SIG-M5 treated with dmso at 0.1 percent for 504 hours (cell line): ENCODE results near the gene RPN1.
"Not testable (repeated sequence)": the region's sequence is repeated elsewhere in the genome, so short reads cannot be mapped to it uniquely, and the experiment has no call there.

Experiments used
- DNase-seq: peaks from one replicate; lab custom pipeline; 2025; ENCODE audit not compliant: unreplicated experiment; lab: John Stamatoyannopoulos, UW

The RPN1 gene

DNA sequence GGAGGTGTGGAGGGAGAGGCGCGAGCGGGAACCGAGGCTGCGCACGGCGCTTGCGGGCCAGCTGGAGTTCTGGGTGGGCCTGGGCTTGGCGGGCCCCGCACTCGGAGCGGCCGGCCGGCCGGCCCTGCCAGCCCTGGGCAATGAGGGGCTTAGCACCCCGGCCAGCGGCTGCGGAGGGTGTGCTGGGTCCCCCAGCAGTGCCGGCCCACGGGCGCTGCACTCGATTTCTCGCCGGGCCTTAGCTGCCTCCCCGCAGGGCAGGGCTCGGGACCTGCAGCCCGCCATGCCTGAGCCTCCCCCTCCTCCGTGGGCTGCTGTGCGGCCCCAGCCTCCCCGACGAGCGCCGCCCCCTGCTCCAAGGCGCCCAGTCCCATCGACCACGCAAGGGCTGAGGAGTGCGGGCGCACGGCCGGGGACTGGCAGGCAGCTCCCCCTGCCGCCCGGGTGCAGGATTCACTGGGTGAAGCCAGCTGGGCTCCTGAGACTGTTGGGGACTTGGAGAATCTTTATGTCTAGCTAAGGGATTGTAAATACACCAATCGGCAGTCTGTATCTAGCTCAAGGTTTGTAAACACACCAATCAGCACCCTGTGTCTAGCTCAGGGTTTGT is 2.9 kb upstream of the RPN1 start:
- DNase-seq, result not testable (repeated sequence)

DNA sequence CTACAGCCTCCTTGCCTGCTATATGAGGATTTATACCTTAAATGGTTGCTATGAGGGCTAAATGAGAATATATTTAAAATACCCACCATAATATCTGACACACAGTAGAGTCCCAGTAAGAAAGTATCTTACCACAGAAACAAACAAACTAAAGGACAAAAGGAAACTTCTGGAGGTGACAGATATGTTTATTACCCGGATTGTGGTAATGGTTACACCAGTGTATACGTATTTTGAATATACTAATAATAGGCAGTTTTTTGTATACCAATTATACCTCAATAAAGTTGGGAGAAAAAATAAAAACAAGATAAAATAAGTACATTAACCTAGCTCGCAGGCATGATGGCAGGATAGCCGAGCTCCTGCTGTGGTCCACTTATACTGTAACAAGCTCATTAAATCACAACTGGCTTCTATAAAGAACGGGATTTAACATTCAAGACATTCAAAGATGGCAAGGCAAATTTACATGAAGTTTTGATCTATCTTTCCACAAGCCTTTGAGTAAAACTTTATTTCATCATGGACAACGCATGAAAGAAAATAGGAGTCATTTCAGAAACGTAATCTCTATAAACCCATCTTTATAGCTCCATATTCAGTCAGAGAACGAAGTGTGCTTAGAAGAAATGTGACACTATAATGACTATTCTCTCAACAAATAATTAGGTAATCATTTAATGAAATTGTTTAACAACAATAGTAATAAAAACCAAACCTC is 1.5 kb downstream of the RPN1 start:
- no peak for DNase-seq

DNA sequence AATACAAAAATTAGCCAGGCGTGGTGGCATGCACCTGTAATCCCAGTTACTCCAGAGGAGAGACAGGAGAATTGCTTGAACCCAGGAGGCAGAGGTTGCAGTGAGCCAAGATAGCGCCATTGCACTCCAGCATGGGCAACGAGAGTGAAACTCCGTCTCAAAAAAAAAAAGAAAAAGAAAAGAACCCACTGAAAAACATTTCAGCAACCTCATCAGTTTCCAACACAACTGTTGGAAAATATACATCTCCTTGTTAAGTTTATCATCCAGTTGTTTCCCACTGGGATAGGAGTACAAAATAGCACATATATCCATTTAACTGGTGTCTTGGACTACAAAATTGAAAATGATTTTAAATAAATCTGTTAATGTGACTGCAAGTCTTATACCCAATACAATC is 2.2 kb downstream of the RPN1 start:
- DNase-seq, result no peak

DNA sequence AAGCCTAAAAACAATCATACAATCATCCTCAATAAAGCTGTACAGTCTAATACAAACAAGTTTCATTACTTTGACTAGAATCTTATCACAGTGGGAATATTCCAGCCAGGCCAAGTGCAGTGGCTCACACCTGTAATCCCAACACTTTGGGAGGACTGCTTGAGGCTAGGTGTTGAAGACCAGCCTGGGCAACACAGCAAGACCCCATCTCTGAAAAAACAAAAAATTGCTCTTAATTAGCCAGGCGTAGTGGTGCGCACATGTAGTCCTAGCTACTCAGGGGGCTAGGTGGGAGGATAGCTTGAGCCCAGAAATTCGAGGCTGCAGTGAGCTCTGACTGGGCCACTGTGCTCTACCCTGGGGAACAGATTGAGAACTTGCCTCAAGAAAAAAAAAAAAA is 3.3 kb downstream of the RPN1 start:
- DNase-seq, result no peak

DNA sequence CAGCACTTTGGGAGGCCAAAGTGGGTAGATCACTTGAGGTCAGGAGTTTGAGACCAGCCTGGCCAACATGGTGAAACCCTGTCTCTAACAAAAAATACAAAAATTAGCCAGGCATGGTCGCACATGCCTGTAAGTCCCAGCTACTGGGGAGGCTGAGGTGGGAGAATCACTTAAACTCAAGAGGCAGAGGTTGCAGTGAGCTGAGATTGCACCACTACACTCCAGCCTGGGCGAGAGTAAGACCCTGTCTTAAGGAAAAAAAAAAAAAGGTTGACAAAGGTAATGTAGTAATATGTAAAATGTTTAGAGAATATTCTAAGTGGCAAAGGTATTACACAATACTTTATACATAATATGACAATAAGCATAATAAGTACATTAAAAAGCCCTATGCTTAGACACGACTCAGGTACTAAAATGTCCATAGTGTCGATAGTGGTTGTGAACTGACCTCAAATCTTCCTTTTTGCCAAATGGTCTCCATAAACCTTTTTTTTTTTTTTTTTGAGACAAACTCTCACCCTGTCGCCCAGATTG is 16.5 kb downstream of the RPN1 start:
- DNase-seq, result no peak

DNA sequence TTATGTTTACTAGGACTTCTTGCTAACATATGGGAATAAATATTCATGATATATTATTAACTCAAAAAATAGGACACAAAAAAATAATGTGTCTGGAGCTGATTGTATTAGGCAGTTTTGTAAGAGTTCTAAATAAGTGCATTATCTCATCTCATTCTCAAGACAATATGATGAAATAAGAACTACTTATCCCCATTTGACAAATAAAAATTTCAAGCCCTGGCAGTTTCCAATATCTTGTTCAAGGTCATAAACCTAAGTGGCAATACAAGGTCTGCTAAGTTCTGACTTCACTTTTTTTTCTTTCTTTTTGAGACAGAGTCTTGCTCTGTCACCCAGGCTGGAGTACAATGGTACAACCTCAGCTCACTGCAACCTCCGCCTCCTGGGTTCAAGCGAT is 18.3 kb downstream of the RPN1 start:
- DNase-seq, result no peak

DNA sequence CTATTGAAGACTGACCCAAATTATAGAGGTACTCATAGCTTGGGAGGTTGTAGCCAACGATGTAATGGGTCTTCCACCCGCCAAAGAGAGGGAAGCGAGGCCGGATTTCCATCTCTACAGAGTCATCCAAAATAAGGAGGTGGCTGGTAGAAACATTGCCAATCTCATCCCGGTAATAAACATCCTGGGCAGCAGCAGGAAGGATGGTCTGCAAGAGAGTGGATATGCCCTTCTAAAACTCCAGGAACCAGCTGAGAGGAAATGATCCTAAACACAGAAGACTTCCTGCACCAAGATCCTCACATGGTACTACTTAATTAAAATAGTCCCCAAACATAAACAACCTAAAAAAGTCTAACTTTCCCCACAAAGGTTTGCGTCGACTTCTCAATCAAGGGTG is 20.7 kb downstream of the RPN1 start:
- DNase-seq, result no peak

DNA sequence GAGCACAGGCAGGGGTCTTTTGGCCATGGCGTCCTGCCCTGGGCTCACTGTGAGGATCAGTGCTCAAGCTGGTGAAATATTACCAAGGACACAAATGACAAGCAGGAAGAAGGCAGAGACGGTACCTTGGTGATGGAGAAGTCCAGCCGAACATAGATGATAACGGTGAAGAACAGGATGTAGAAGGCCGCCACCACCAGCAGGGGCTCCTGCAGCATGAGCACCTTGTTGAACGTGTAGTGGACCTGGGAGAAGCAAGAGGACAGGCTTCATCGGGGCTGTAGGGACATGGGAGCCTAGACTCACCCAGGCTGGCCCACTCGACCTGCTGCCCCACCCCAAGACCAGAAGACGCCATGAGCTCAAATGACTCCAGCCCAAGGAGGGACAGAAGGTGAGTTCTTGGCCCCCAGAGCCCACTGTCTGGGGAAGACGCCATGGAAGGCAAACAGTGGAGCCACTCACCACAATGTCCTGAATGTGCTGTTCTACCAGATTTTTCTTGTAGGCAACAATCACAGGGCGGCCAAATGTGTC is 25.1 kb downstream of the RPN1 start:
- no peak for DNase-seq

DNA sequence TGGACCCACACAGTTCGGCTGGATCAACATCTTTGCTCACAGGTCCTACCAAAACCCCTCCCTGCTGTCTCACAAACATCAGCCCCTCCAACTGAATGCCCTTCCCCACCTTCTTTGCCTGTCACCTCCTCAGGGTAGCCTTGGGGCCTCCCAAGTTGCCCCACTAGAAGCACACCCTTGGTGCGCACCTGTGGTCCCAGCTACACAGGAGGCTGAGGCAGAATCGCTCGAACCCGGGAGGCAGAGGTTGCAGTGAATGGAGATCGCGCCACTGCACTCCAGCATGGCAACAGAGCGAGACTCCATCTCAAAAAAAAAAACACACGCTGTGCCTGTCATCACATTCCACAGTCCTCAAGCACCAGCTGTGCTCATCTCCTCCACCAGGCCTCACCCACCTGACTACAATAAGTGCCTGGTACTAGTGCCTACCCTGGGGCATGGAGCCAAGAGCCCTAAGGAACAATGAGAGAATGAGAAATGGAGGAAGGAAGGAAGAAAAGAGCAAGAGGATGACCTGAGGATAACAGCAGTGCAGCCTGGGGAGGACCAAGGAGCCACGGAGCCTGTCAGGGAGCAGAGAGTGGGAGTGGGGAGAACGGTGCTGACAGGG is 26.0 kb downstream of the RPN1 start:
- DNase-seq, result no peak

DNA sequence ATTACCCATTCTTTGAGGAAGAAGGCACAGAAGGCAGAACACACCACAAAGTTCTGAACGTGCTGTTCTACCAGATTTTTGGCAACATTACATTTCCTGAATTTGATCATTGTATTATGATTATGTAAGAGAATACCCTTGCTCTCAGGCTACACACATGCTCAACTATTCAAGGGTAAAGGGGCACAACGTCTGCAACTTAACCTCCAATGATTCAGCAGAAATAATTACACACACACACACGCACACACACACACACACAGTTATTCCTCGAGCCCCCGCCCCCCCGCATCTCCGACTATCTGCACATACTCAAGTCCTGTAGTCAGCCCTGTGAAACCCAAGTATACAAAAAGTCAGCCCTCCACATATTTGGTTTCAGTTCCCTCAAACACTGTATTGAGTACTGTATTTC is 26.8 kb downstream of the RPN1 start:
- peak; percentile 43 for DNase-seq

DNA sequence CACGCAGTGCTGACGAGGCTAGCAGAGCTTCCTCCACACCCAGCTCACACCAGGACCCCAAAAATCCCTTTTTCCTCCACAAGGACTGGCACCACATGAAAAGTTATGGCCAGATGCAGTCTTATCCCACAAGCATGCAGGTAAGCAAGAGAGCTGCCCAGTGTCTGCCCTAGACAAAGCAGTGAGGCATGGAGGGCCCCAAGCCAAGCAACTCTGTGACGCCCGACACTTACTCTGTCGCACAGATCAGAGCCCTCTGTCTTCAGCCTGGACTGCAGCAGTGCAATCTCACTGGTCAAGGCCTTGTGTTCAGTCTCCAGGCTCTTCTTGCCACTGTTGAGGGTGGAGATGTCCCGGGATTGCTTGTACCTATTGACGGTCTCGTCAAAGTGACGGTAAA is 28.7 kb downstream of the RPN1 start:
- DNase-seq, result no peak

DNA sequence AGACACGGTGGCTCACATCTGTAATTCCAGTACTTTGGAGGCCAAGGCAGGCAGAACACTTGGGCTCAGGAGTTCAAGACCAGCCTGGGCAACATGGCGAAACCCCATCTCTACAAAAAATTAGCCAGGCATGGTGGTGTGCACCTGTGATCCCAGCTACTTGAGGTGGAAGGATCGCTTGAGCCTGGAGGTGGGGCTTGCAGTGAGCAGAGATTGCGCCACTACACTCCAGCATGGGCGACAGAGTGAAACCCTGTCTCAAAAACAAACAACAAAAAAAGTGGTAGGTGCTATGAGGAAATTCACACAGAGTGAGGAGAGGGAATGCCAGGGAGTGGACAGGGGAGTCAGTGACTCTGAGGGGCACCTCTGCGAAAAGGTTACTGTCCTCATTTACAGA is 29.4 kb downstream of the RPN1 start:
- no peak for DNase-seq

DNA sequence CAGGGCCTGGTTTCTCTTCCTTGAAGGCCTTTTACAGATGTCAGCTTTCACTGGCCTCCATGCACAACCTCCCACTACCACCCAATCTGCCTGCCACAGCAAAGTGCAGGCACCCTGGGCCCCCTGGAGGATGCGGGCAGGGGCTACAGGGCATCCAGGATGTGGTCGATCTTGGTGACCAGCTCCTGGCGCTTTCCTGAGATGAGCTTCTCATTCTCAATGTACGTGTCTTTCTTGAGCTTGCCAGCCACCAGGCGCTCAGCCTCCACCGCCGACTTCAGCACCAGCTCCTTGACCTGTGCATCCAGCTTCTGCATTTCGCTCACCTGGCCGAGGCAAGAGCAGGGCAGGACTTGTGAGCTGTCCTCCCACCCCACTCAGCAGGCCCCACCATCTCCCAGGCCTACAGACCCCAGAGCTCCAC is 30.3 kb downstream of the RPN1 start:
- no peak for DNase-seq

DNA sequence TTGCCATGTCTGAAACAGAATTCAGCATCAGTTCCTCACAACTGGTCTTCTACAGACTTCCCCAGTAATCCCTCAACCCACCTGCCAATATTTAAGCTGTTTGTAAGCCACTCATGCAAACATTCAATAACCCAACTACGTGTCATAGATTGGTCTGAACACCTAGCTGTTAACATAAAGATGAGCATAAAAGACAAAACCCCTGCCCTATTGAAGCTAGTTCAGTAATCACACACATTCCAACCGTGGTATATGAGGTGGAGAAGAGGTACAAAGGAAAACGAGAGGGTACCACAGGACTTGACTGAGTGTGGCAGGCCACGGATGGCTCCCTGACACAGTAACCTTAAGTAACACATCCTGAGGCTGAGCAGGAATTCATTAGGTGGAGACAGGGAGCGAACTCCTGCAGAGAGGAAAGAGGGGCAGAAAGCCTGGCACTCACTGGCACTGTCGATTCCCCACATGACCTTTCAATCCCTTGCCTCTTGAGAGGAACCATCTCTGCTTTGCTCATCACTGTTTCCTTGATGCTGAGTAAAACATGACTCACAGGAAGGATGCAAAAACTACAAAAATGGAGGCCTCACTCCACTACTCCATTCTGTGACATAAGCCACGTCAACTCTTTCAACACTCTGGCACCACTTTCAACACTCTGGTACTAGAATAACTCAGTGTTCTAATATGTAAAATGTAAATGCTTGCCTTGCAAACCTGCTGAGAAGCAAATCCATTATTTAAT is 31.3 kb downstream of the RPN1 start:
- DNase-seq, result peak; percentile 95

DNA sequence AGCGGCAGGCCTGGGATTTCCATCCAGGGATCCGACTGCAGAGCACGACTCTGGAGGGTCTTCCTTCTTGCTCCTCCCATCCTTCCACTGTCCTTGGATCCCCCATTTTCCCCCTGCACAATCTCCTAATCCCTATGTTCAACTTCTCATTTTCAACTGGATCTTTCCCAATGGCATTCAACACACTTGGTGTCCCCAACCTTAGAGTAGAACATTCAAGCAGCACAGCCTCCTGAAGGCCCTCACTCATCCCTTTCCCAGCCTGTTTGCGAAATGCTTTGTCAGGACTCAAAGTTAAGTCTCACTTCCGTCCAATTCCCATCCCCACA is 32.3 kb downstream of the RPN1 start:
- no peak for DNase-seq

DNA sequence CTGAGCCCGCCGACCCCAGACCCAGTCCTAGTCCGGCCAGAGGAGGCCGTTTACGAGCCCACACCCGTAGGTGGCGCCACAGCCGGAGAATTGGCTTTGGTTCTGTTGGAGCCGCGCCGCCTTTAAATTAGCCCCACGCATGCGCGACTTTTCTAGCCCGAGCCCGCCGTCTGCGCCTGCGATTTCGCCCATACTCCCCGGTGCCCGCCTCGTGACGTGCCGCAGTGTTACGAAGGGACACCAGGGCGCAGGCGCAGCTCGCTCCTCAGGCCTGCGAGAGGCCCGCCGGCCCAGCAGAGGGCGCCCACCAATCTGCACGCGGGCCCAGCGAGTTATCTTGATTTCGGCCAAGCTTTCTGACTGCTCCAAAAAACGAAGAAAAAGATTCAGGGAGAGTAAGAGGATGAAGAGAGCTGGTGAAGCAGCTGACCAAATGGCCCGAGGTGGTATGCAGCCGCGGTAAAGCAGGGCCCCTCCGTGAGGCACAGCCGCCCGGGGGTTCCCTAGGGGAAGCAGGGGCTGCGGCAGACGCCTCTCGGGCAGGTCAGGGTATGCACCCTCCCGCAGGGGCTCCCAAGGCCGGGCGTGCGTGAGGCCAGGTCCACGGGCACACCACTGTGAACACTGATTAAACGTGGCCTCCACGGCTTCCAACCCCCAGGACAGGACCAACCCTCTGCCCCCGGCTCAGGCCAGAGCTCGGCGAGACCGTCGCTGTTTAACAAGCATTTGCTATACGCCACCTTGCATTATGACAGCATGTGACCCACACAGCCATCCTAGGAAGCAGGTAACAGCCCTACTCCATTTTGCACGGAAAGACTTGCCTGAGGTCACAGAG is 32.8 kb downstream of the RPN1 start:
- peak; percentile 98 for DNase-seq

DNA sequence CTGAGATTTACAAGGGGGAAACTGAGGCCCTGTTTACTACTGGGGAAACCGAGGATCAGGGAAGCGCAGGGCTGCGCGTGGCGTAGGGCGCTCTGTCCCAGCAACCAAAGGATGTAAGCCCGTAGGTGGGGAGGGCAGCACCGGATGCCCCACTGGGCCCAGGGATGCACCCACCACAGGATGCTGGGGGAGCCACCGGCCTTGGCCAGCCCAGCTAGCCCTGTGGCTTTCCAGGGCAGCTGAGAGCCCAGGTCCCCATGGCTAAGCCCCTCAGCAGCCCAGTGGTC is 33.4 kb downstream of the RPN1 start:
- no peak for DNase-seq

DNA sequence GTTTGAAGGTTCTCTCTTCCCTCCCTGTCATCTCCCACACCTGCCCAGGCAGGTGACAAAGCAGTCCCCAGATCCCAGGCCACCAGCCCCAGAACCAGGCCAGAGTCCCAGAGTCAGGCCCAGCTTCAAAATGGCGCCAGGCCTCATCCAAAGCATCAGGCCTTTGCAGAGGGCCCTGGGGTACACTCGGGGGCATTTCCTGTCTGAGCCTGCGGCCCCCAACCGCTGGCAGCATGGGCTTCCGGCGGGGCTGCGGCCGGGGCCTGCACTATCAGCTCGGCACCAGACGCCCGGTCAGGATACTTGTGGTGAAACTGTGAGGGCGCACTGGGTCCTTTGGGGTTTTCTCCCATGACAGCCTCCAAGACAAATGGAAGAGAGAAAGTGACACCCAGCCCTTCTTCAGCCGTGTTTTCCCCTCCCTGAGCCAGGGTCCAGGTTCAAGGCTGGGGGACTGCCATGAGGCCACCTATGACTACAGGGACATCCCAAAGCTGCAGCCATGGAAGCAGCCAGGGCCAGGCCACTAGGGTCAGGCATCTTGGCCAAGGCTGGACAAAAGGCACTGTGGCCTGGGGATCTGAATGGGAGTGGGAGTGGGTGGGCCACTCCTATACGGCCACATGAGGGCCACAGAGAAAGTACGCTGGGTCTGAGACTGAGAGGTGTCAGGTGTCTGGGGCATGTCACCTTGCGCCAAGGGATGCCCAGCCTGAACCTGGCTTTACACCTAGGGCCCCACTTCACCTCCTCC is 33.9 kb downstream of the RPN1 start:
- no peak for DNase-seq

DNA sequence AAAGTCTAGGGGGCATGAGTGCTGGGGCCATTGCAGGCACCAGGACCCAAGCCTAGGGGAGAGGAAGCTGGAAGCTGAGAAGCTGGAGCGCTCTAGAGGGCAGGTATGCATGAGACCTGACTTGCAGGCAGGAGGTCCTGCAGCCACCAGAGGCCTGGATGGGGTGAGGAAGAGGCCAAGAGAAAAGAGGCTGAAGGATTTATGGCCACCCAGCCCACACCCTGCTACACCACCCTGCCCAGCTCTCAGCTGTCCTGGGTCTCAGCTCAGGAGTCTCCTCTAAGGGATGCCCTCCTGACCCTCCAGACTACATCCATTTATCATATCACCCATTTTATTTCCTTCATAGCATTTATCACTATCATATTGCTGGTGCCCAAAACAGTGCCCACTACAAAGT is 36.5 kb downstream of the RPN1 start:
- DNase-seq, result no peak
